GM23338 (cell line): ENCODE measurements around the gene WWC1.

Experiments
- CREB1 ChIP-seq: fragments of 250-450 bp; sonication (Bioruptor Pico); IDR thresholded peaks from 2 replicates; pipeline ENCODE4 v1.5.0; 2020; ENCODE audit warnings: low read depth, mild to moderate bottlenecking, moderate library complexity
- ETS1 ChIP-seq: IDR thresholded peaks from 2 replicates; pipeline ENCODE4 v1.6.1; 2016; ENCODE audit warnings: antibody characterized with exemption
- EZH2 ChIP-seq: fragments of 200-600 bp; sonication (generic); IDR thresholded peaks from one replicate; pipeline ENCODE4 v1.8.0; 2017; ENCODE audit warnings: antibody characterized with exemption, mild to moderate bottlenecking, low read depth; ENCODE audit not compliant: unreplicated experiment
- EZH2phosphoT487 ChIP-seq: fragments of 200-600 bp; sonication (generic); IDR thresholded peaks from one replicate; pipeline ENCODE4 v1.8.1; 2018; ENCODE audit warnings: antibody characterized with exemption; ENCODE audit not compliant: unreplicated experiment
- JUNB ChIP-seq: IDR thresholded peaks from one replicate; pipeline ENCODE4 v1.6.1; 2016; ENCODE audit warnings: antibody characterized with exemption; ENCODE audit not compliant: unreplicated experiment
- NANOG ChIP-seq: IDR thresholded peaks from 2 replicates; pipeline ENCODE4 v1.6.1; 2016; ENCODE audit warnings: antibody characterized with exemption, borderline replicate concordance
- POLR2AphosphoS5 ChIP-seq: IDR thresholded peaks from 2 replicates; pipeline ENCODE4 v1.6.1; 2016; ENCODE audit warnings: antibody characterized with exemption, low read depth
- REST ChIP-seq: IDR thresholded peaks from one replicate; pipeline ENCODE4 v1.6.1; 2018; ENCODE audit warnings: antibody characterized with exemption; ENCODE audit not compliant: unreplicated experiment
- ZNF331 ChIP-seq: fragments of 250-450 bp; sonication (Bioruptor Pico); IDR thresholded peaks from 2 replicates; pipeline ENCODE4 v1.5.0; 2020; ENCODE audit warnings: low read depth, mild to moderate bottlenecking, moderate library complexity
- ZNF462 ChIP-seq: fragments of 250-450 bp; sonication (Bioruptor Pico); IDR thresholded peaks from 2 replicates; pipeline ENCODE4 v1.5.0; 2020; ENCODE audit warnings: mild to moderate bottlenecking, moderate library complexity
- TF ChIP-seq, protein P1 (sequence below), 2 experiments: fragments of 200-600 bp in 1 of 2; sonication (generic) in 1 of 2; conservative IDR thresholded peaks; 2 replicates each; pipeline versions ENCODE4 v1.5.1 to v1.6.1; 2016 to 2017; ENCODE audit warnings: antibody characterized with exemption in 2 of 2, low read depth in 2 of 2, mild to moderate bottlenecking in 2 of 2, moderate library complexity in 1 of 2

- TF ChIP-seq, protein P1, sequence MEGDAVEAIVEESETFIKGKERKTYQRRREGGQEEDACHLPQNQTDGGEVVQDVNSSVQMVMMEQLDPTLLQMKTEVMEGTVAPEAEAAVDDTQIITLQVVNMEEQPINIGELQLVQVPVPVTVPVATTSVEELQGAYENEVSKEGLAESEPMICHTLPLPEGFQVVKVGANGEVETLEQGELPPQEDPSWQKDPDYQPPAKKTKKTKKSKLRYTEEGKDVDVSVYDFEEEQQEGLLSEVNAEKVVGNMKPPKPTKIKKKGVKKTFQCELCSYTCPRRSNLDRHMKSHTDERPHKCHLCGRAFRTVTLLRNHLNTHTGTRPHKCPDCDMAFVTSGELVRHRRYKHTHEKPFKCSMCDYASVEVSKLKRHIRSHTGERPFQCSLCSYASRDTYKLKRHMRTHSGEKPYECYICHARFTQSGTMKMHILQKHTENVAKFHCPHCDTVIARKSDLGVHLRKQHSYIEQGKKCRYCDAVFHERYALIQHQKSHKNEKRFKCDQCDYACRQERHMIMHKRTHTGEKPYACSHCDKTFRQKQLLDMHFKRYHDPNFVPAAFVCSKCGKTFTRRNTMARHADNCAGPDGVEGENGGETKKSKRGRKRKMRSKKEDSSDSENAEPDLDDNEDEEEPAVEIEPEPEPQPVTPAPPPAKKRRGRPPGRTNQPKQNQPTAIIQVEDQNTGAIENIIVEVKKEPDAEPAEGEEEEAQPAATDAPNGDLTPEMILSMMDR (conservative IDR thresholded peaks at IDR 0.05; ENCODE audit: low read depth in 2 of 2): no peak
- TF ChIP-seq POLR2AphosphoS5 (no peak), EZH2 (no peak), REST (no peak), EZH2phosphoT487 (no peak), CREB1 (CRISPR knock-in tag) (no peak), NANOG (no peak), ETS1 (no peak), ZNF331 (no peak), JUNB (no peak), ZNF462 (no peak)
These were observed 163.8 kb downstream of the WWC1 start for GRCh38 chr5:168455201-168455600.
